ENCODE measurements around the gene DUSP22.

DNA sequence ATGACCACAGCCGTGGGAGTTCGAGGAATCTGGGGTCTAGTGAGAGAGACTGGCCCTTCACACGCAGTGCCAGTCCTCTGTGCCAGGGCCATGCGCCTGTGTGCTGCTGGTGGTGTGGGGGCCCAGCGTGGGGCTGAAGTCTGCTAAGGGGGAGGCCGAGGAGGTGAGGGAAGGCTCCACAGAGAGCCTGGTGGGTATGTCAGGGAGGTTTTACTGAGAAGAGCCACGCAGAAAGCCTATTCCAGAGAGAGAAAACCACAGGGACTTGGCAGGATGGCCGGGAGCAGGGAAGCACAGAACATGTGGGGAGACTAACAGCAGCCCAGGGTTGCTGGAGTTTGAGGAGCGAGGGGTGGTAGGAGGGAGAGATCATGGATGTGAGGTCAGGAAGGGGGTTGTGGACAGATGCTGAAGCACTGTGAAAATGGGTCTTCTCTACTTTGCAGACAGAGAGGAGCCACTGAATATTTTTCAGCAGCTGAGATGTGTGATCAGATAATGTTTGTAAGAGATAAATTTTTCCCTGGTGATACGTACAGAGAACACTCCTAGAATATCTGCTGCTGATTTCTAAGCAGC, 35.3 kb downstream of the DUSP22 start:
- no peak for TF ChIP-seq POLR2A (IDR thresholded peaks at IDR 0.05; ENCODE audit: low read length)
- no peak for TF ChIP-seq GATA1 (IDR thresholded peaks at IDR 0.05; ENCODE audit: low read depth, low read length)
